ENCODE data around the gene MMP15.

Gene MMP15

GRCh38 chr16:57992084-57992483, 33.5 kb upstream of the MMP15 start:
- TF ChIP-seq CTCF (IDR thresholded peaks at IDR 0.05; ENCODE audit: low read depth, low read length), result no peak
- no peak for DNase-seq (ENCODE audit: extremely low read depth, low read depth)

- no peak for DNase-seq (ENCODE audit: extremely low read depth, low read depth)
- TF ChIP-seq CTCF (IDR thresholded peaks at IDR 0.05; ENCODE audit: low read depth, low read length), result no peak
These were observed 32.1 kb upstream of the MMP15 start for GRCh38 chr16:57993438-57993837.

- TF ChIP-seq CTCF (IDR thresholded peaks at IDR 0.05; ENCODE audit: low read depth, low read length), result no peak
- no peak for DNase-seq (ENCODE audit: extremely low read depth, low read depth)
These were observed 31.7 kb upstream of the MMP15 start for GRCh38 chr16:57993897-57994296.

GRCh38 chr16:57994361-57994760, 31.2 kb upstream of the MMP15 start:
- no peak for DNase-seq (ENCODE audit: extremely low read depth, low read depth)
- no peak for TF ChIP-seq CTCF (IDR thresholded peaks at IDR 0.05; ENCODE audit: low read depth, low read length)

- peak; percentile 34 for TF ChIP-seq CTCF (IDR thresholded peaks at IDR 0.05; ENCODE audit: low read depth, low read length)
- no peak for DNase-seq (ENCODE audit: extremely low read depth, low read depth)
These were observed 30.8 kb upstream of the MMP15 start for GRCh38 chr16:57994778-57995177.

- TF ChIP-seq CTCF (IDR thresholded peaks at IDR 0.05; ENCODE audit: low read depth, low read length), result no peak
- no peak for DNase-seq (ENCODE audit: extremely low read depth, low read depth)
These were observed 29.7 kb upstream of the MMP15 start for GRCh38 chr16:57995721-57996405.

- no peak for DNase-seq (ENCODE audit: extremely low read depth, low read depth)
- TF ChIP-seq CTCF (IDR thresholded peaks at IDR 0.05; ENCODE audit: low read depth, low read length), result no peak
These were observed 29.0 kb upstream of the MMP15 start for GRCh38 chr16:57996406-57997175.

All from AG09319 (cell line).